SK-N-SH treated with all-trans-retinoic acid at 6 μM for 48 hours (cell line): ENCODE measurements around the gene PRRG3.

Experiments
- ATAC-seq: fragments of 200-7000 bp; cut with Tn5 transposase; 3 replicates; pipeline ENCODE4 v1.9.1; 2020; ENCODE audit warnings: mild to moderate bottlenecking, moderate library complexity
- ESRRG ChIP-seq: fragments of 250-450 bp; sonication (Bioruptor Pico); IDR thresholded peaks from 2 replicates; pipeline ENCODE4 v1.6.1; 2021; ENCODE audit warnings: mild to moderate bottlenecking
- GLIS3 ChIP-seq: fragments of 250-450 bp; sonication (Bioruptor Pico); IDR thresholded peaks from 2 replicates; pipeline ENCODE4 v1.5.0; 2020; ENCODE audit warnings: mild to moderate bottlenecking, moderate library complexity
- ISL1 ChIP-seq: fragments of 250-450 bp; sonication (Bioruptor Pico); IDR thresholded peaks from 2 replicates; pipeline ENCODE4 v2.1.2; 2022; ENCODE audit warnings: mild to moderate bottlenecking, moderate library complexity
- PPARA ChIP-seq: fragments of 250-450 bp; sonication (Bioruptor Pico); IDR thresholded peaks from 2 replicates; pipeline ENCODE4 v1.5.0; 2020; ENCODE audit warnings: mild to moderate bottlenecking, borderline replicate concordance
- RARB ChIP-seq: fragments of 250-450 bp; sonication (Bioruptor Pico); IDR thresholded peaks from 2 replicates; pipeline ENCODE4 v1.8.0; 2021; ENCODE audit warnings: mild to moderate bottlenecking, moderate library complexity
- SNAI2 ChIP-seq: fragments of 250-450 bp; sonication (Bioruptor Pico); IDR thresholded peaks from 2 replicates; pipeline ENCODE4 v1.5.0; 2020; ENCODE audit warnings: mild to moderate bottlenecking, moderate library complexity
- TCF4 ChIP-seq: fragments of 250-450 bp; sonication (Bioruptor Pico); IDR thresholded peaks from 2 replicates; pipeline ENCODE4 v1.8.0; 2021; ENCODE audit warnings: mild to moderate bottlenecking, moderate library complexity, borderline replicate concordance
- TOX ChIP-seq: fragments of 250-450 bp; sonication (Bioruptor Pico); IDR thresholded peaks from 2 replicates; pipeline ENCODE4 v1.8.0; 2021; ENCODE audit warnings: mild to moderate bottlenecking, moderate library complexity, borderline replicate concordance
- ZFP3 ChIP-seq: fragments of 250-450 bp; sonication (Bioruptor Pico); IDR thresholded peaks from 2 replicates; pipeline ENCODE4 v1.5.0; 2020; ENCODE audit warnings: mild to moderate bottlenecking, moderate library complexity
- ZNF70 ChIP-seq: fragments of 450-650 bp; formaldehyde crosslinking; IDR thresholded peaks from 2 replicates; pipeline ENCODE4 v1.5.0; 2020; ENCODE audit warnings: mild to moderate bottlenecking, moderate library complexity
- ZNF8 ChIP-seq: fragments of 450-650 bp; formaldehyde crosslinking; IDR thresholded peaks from 2 replicates; pipeline ENCODE4 v1.5.0; 2020; ENCODE audit warnings: mild to moderate bottlenecking, moderate library complexity
- TF ChIP-seq, protein P1 (sequence below): fragments of 250-450 bp; sonication (Bioruptor Pico); IDR thresholded peaks from 2 replicates; pipeline ENCODE4 v1.5.0; 2020; ENCODE audit warnings: mild to moderate bottlenecking, moderate library complexity
- TF ChIP-seq, protein P2 (sequence below): fragments of 250-450 bp; sonication (Bioruptor Pico); IDR thresholded peaks from 2 replicates; pipeline ENCODE4 v1.5.1; 2021; ENCODE audit warnings: mild to moderate bottlenecking, moderate library complexity
- TF ChIP-seq, protein P3 (sequence below): fragments of 250-450 bp; sonication (Bioruptor Pico); IDR thresholded peaks from 2 replicates; pipeline ENCODE4 v1.5.1; 2020; ENCODE audit warnings: low read depth, mild to moderate bottlenecking, moderate library complexity
- TF ChIP-seq, protein P4 (sequence below): fragments of 250-450 bp; sonication (Bioruptor Pico); IDR thresholded peaks from 2 replicates; pipeline ENCODE4 v1.8.0; 2020; ENCODE audit warnings: mild to moderate bottlenecking, moderate library complexity, borderline replicate concordance
- TF ChIP-seq, protein P5 (sequence below): fragments of 250-450 bp; sonication (Bioruptor Pico); IDR thresholded peaks from 2 replicates; pipeline ENCODE4 v1.8.0; 2021; ENCODE audit warnings: low read depth, mild to moderate bottlenecking, moderate library complexity, borderline replicate concordance

The PRRG3 gene

DNA sequence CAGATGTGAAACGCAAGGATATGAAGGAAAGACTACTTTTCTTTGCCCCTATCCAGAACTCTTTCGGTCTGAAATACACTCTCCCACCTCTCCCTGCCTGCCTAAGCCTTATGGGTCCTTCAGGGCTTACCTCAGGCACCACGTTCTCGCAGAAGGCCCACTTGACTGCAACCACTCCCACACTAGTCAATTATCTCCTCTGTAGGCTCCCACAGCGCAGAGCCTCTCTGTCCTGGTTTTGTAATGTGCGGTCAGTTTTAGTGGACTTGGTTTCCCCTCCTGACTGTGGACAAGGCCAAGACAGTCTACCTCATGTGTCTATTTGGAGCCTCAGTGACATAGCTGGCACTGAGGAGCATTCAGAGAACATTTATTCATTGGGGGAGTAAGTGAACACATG lies 50.4 kb downstream of the PRRG3 start:
- TF ChIP-seq ZFP3 (no peak), TCF4 (CRISPR knock-in tag) (no peak), TOX (no peak), ZNF70 (CRISPR knock-in tag) (no peak), ESRRG (no peak), RARB (no peak), ISL1 (no peak), PPARA (no peak)
- TF ChIP-seq, protein P1, sequence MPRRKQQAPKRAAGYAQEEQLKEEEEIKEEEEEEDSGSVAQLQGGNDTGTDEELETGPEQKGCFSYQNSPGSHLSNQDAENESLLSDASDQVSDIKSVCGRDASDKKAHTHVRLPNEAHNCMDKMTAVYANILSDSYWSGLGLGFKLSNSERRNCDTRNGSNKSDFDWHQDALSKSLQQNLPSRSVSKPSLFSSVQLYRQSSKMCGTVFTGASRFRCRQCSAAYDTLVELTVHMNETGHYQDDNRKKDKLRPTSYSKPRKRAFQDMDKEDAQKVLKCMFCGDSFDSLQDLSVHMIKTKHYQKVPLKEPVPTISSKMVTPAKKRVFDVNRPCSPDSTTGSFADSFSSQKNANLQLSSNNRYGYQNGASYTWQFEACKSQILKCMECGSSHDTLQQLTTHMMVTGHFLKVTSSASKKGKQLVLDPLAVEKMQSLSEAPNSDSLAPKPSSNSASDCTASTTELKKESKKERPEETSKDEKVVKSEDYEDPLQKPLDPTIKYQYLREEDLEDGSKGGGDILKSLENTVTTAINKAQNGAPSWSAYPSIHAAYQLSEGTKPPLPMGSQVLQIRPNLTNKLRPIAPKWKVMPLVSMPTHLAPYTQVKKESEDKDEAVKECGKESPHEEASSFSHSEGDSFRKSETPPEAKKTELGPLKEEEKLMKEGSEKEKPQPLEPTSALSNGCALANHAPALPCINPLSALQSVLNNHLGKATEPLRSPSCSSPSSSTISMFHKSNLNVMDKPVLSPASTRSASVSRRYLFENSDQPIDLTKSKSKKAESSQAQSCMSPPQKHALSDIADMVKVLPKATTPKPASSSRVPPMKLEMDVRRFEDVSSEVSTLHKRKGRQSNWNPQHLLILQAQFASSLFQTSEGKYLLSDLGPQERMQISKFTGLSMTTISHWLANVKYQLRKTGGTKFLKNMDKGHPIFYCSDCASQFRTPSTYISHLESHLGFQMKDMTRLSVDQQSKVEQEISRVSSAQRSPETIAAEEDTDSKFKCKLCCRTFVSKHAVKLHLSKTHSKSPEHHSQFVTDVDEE, result no peak
- TF ChIP-seq, protein P2, sequence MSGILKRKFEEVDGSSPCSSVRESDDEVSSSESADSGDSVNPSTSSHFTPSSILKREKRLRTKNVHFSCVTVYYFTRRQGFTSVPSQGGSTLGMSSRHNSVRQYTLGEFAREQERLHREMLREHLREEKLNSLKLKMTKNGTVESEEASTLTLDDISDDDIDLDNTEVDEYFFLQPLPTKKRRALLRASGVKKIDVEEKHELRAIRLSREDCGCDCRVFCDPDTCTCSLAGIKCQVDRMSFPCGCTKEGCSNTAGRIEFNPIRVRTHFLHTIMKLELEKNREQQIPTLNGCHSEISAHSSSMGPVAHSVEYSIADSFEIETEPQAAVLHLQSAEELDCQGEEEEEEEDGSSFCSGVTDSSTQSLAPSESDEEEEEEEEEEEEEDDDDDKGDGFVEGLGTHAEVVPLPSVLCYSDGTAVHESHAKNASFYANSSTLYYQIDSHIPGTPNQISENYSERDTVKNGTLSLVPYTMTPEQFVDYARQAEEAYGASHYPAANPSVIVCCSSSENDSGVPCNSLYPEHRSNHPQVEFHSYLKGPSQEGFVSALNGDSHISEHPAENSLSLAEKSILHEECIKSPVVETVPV (CRISPR knock-in tag), result no peak
- TF ChIP-seq, protein P3, sequence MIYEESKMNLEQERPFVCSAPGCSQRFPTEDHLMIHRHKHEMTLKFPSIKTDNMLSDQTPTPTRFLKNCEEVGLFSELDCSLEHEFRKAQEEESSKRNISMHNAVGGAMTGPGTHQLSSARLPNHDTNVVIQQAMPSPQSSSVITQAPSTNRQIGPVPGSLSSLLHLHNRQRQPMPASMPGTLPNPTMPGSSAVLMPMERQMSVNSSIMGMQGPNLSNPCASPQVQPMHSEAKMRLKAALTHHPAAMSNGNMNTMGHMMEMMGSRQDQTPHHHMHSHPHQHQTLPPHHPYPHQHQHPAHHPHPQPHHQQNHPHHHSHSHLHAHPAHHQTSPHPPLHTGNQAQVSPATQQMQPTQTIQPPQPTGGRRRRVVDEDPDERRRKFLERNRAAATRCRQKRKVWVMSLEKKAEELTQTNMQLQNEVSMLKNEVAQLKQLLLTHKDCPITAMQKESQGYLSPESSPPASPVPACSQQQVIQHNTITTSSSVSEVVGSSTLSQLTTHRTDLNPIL (CRISPR knock-in tag), result no peak
- TF ChIP-seq, protein P4, sequence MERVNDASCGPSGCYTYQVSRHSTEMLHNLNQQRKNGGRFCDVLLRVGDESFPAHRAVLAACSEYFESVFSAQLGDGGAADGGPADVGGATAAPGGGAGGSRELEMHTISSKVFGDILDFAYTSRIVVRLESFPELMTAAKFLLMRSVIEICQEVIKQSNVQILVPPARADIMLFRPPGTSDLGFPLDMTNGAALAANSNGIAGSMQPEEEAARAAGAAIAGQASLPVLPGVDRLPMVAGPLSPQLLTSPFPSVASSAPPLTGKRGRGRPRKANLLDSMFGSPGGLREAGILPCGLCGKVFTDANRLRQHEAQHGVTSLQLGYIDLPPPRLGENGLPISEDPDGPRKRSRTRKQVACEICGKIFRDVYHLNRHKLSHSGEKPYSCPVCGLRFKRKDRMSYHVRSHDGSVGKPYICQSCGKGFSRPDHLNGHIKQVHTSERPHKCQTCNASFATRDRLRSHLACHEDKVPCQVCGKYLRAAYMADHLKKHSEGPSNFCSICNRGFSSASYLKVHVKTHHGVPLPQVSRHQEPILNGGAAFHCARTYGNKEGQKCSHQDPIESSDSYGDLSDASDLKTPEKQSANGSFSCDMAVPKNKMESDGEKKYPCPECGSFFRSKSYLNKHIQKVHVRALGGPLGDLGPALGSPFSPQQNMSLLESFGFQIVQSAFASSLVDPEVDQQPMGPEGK (CRISPR knock-in tag), result no peak
- TF ChIP-seq, protein P5, sequence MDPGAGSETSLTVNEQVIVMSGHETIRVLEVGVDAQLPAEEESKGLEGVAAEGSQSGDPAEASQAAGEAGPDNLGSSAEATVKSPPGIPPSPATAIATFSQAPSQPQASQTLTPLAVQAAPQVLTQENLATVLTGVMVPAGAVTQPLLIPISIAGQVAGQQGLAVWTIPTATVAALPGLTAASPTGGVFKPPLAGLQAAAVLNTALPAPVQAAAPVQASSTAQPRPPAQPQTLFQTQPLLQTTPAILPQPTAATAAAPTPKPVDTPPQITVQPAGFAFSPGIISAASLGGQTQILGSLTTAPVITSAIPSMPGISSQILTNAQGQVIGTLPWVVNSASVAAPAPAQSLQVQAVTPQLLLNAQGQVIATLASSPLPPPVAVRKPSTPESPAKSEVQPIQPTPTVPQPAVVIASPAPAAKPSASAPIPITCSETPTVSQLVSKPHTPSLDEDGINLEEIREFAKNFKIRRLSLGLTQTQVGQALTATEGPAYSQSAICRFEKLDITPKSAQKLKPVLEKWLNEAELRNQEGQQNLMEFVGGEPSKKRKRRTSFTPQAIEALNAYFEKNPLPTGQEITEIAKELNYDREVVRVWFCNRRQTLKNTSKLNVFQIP (CRISPR knock-in tag), result no peak
- ATAC-seq, result no peak

DNA sequence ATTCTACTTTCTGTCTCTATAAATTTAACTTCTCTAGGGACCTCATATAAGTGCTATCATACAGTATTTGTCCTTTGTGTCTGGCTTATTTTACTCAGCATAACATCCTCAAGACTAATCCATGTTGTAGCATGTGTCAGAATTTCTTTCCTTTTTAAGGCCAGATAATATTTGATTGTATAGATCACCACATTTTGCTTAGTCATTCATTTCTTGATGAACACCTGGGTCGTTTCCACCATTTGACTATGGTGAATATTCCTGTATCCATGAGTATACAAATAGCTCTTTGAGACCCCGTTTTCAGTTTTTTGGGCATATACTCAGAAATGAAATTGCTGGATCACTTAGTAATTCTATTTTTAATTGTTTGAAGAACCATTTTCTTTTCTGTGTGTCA lies 51.2 kb downstream of the PRRG3 start:
- no peak for ATAC-seq
- TF ChIP-seq, protein P1, result no peak
- TF ChIP-seq, protein P4 (CRISPR knock-in tag), result no peak
- TF ChIP-seq RARB (no peak), SNAI2 (CRISPR knock-in tag) (no peak), ZNF8 (no peak), GLIS3 (CRISPR knock-in tag) (no peak), ESRRG (no peak)
- TF ChIP-seq, protein P3 (CRISPR knock-in tag), result no peak
- TF ChIP-seq, protein P5 (CRISPR knock-in tag), result no peak
